HG02623 (cell line): ENCODE results near the gene PDGFD.

Experiments
- ATAC-seq: cut with Tn5 transposase; IDR thresholded peaks from one replicate; pipeline ENCODE4 v1.9.1; 2021; ENCODE audit warnings: moderate library complexity; ENCODE audit not compliant: unreplicated experiment

The PDGFD gene

DNA sequence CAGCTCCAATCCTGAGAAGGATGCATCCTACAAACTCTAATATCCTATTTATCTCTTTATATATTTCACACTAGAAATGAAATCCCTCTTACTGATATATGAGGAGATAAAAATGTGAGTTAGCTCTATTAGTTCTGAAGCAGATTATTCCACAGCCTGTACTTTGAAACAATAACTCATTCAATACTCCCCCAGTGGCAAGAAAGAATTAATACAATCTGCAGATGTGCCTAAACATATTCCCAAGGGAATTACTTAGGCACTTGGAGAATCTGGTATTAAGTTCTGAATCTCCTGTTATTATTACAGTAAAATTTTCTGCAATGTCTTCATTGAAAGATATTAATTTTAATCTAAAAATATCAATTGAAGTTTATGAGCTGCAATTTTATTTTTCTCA lies 68.2 kb downstream of the PDGFD start:
- no peak for ATAC-seq

- ATAC-seq: no peak
Observed at GRCh38 chr11:104094576-104094975, 69.4 kb downstream of the PDGFD start.

DNA sequence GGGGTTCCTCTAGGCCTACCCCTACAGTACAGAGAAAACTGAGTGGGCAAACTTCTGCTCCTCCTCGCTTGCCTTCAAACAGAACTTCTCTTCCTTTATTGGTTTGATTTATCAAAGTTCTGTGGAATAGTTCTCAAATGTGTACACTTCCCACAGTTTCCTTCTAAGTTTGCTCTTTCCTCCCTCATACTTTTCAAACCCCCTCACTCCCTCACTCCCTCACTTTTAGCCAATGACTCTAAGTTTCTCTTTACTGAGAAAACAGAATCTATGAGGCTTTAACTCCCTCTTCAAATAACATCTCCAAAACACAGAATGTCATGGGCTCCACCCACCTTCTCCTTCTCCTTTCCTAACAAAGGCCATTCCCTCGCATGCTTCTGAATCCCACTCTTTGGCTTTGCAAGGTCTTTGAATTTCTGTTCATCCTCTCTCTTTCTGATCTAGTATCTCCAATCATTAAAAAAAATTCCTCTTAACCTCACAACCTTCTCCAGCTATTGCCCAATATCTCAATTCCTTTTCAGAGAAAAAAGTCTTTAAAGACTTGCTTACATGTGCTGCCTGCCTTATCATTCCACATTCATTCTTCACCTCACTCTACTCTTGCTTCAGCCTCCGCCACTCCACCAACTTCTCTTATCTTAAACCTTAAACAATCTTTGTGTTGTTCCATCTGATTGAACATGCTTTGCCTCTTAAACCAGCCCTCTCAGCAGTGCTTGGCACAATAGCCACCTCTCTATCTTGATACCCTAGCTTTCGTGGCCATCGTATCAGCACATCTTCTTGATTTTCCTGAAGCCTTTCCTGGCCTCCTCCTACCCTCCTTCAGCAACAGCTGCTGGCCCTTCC lies 70.3 kb downstream of the PDGFD start:
- ATAC-seq: no peak

DNA sequence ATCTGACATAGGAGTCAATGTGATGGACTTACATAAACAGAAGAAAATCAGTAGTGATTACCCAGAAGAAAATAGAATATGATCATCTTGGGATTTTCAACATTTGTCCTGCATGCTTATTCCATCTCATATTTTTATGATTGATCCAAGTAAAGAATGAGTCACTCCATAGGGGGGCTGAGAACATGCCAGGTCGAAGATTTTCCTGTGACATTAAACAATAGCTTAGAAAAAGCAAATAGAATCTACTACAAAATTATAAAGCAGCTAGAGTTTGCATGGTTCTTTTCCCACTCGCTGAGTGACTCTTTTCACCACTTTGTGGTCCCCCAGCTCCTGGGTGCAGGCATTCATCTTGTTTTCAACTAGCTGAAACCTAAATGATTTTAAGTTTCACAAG lies 71.2 kb downstream of the PDGFD start:
- ATAC-seq: no peak

- ATAC-seq: no peak
Observed at GRCh38 chr11:104091281-104092096, 72.5 kb downstream of the PDGFD start.

- no peak for ATAC-seq
Observed at GRCh38 chr11:104090767-104091166, 73.2 kb downstream of the PDGFD start.

GRCh38 chr11:104089481-104089880 lies 74.5 kb downstream of the PDGFD start:
- no peak for ATAC-seq

GRCh38 chr11:104086621-104087020 lies 77.3 kb downstream of the PDGFD start:
- no peak for ATAC-seq

DNA sequence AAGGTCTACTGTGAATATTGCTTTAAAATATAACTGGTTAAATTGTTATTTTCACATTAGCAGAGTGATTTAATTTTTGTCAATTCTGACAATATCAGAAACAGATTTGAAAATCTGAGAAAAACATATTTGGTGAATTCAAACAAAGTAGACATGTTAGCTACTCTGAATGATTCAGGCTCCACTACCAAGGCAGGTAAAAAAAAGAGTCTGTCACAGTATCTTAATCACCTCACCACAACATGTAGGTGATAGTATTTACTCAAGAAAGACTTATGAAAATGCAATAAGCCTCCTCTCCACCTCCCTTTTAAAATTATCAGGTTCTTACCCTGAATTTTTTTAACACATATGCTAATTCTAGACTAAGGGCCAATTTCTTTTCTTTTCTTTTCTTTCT lies 85.0 kb downstream of the PDGFD start:
- no peak for ATAC-seq

DNA sequence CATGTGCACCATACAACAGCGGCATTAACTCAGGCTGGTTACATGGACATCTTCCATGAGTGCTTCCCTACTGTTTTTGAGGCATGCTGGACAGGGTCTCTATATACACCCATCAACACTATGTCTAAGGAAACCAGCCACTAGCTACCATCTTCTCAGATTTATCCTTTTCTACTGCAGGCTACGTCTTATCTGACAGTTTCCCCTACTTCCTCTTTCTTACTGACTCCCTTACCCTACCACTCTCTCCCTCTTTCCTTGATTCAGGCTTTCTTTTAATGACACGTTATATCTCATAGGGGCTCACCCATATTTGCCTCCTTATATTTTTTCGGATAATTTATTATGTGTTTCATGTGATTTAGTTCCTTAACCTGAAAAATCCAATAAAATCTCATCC lies 85.7 kb downstream of the PDGFD start:
- ATAC-seq: no peak

DNA sequence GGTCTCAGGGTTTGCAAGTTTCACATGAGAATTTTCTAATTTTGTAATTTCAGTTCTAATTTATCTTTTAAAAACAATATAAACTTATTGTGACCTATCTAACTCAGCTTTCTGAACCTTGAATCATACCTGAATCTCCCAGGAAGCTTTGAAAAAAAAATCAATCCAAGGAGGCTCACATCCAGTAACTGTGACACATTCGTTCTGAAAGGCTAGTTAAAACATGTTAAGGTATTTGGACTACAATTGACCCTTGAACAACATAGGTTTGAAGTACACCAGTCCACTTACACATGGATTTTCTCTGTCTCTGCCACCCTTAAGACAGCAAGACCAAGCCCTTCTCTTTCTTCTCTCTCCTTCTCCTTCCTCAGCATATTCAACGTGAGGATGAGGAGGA lies 87.5 kb downstream of the PDGFD start:
- ATAC-seq: no peak

DNA sequence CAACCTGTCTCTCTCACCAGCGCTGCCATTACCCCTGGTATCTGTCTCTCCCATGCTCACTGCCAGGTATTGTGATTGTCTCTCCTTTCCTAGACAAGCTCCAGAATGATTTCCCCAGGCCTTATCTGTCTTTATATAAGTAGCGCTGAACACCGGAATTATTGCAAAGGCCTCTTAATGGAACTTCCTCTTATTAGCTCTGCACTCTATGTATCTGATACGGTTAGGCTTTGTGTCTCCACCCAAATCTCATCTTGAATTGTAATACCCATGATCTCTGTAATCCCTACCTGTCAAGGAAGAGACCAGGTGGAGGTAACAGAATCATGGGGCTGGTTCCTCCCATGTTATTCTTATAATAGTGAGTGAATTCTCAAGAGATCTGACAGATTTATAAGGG lies 88.2 kb downstream of the PDGFD start:
- ATAC-seq: no peak

DNA sequence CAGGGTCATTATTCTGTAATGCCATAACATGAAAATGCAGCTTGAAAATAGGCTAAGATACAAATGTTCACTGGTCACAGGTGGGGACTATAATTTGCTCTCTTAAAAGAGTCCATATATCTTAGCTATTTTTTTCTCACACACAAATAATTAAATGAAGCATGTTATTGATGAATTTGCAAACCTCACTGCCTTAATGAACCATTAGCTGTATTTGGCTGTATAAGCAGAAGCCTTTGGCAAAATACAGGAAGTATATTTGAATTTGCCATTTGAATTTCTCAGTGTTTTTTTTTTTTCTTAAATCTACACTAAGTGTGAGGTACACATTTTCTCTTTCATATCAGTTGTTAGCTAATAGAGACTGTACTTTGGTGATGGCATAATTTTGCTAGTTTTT lies 88.9 kb downstream of the PDGFD start:
- no peak for ATAC-seq

DNA sequence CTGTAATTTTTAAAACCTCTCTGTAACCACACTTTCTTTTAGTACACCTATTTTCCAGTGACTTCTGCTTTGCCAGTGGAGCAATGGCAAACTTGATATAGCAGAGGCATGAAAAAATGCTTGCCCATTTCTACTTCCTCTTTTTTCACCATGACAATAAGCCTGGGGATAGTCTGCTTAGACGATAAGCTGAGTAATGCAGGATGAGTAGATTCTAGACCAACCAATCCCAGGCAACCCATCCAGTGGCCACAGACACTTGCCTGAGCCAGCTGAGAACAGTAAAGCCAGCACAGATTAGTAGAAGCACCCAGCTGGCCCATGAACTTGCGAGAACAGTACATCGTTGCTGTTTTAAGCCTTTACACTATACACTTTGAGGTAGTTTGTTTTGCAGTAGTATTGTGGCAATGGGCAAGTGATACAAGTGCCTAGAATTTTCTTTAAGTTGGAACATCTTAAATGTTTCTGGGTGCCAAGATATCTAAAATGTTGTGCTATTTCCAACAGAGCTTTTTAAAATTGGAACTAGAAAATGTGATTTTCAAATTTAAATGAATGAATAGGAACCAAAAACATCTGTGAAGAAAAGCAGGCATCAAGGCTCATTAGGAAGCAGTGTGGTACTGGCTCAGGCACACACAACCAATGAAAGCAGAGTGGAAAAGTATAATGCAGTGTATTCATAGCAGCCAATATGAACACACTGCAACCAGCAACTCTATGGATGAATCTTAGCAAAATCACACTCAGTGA lies 89.8 kb downstream of the PDGFD start:
- peak; percentile 83 for ATAC-seq

GRCh38 chr11:104067534-104067933 lies 96.4 kb downstream of the PDGFD start:
- no peak for ATAC-seq

DNA sequence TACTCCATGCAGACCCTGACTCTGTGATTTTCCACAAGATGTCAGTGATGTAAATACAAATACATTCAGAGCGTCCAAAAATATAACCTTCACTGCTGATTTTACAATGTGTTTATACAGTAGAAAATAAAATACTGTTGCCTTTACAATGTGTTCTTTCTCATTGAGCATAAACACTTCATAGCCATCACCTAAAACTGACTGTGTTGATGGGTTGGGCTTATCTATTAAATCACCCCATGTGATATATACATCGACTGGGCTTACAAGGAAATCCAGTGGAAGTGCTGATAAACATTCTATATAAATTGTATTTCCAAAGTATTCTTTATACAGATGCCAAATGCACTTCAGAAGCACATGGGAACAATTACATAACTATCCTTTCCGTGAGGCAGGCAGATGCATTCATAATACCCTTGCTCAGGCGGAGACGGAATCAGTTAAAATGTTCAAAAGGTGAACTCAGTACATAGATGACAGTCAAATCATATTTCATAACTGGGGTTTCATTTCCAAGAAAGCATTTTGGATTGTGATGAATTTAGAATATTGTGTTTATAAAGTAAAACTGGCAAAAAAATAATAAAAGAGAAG lies 99.8 kb downstream of the PDGFD start:
- no peak for ATAC-seq

DNA sequence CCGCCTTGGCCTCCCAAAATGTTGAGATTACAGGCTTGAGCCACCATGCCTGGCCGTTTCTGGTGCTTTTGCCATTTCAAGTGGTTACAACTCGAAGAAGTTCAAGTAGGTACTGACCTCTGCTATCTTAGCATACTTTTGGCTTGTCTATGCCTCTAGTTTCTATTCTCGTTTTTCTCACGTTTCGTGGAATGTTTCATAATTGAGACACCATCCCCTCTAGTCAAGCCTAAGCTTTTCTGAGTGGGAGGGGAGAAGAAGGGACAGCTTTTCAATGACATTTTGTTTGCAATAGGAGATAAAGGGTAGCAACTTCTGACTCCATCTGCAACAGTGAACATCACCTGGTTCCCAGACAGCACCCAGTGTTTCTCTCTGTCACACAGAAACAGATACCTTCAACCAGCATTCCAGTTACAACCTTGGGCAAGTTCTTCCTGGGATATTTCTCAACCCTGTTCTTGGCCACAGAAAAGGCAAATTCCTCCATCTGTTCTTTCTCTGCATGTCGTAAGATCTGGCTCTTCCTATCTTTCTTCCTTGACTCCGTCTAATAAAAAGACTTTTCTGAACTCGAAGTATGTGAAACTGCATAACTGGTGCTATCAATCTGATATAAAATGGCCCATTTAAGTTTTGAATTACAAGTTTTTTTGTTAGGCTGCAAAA lies 102.0 kb downstream of the PDGFD start:
- no peak for ATAC-seq

GRCh38 chr11:104060820-104061219 lies 103.1 kb downstream of the PDGFD start:
- peak; percentile 76 for ATAC-seq

GRCh38 chr11:104060004-104060794 lies 103.7 kb downstream of the PDGFD start:
- ATAC-seq: no peak

DNA sequence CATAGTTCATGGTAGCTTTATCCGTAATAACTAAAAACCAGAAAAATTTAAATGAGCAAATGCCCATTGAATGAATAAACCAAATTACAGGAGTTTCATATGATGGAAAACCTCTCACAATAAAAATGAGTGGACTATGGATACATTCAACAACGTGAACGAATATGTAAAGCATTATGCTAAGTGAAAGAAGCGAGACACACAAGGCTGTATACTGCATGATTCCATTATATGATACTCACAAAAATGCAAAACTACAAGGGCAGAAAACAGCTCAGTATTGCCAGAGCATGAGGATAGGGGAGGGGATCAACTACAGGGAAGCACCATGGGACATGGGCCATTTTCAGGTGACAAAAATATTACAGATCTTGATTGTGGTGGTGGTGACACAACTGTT lies 105.3 kb downstream of the PDGFD start:
- ATAC-seq: no peak
